WI38 (cell line): ENCODE results near the gene BTBD10.

Experiments
- H3K4me3 ChIP-seq: 2 replicates; pipeline ENCODE4 v1.5.1; 2011; ENCODE audit warnings: low read depth, mild to moderate bottlenecking, control low read depth, low read length
- TF ChIP-seq, protein P1 (sequence below): IDR thresholded peaks from 2 replicates; pipeline ENCODE4 v1.5.1; 2012; ENCODE audit warnings: low read depth, mild to moderate bottlenecking, control low read depth, low read length

The BTBD10 gene

GRCh38 chr11:13462311-13462900, 616 bp downstream of the BTBD10 start:
- TF ChIP-seq, protein P1, sequence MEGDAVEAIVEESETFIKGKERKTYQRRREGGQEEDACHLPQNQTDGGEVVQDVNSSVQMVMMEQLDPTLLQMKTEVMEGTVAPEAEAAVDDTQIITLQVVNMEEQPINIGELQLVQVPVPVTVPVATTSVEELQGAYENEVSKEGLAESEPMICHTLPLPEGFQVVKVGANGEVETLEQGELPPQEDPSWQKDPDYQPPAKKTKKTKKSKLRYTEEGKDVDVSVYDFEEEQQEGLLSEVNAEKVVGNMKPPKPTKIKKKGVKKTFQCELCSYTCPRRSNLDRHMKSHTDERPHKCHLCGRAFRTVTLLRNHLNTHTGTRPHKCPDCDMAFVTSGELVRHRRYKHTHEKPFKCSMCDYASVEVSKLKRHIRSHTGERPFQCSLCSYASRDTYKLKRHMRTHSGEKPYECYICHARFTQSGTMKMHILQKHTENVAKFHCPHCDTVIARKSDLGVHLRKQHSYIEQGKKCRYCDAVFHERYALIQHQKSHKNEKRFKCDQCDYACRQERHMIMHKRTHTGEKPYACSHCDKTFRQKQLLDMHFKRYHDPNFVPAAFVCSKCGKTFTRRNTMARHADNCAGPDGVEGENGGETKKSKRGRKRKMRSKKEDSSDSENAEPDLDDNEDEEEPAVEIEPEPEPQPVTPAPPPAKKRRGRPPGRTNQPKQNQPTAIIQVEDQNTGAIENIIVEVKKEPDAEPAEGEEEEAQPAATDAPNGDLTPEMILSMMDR: no peak
- H3K4me3 ChIP-seq: peak overlapping the region; percentile 94

- TF ChIP-seq, protein P1: no peak
- H3K4me3 ChIP-seq: no peak overlapping the region; the same call in 1 of the 2 replicates
Observed at GRCh38 chr11:13461291-13461690, 1.7 kb downstream of the BTBD10 start.

DNA sequence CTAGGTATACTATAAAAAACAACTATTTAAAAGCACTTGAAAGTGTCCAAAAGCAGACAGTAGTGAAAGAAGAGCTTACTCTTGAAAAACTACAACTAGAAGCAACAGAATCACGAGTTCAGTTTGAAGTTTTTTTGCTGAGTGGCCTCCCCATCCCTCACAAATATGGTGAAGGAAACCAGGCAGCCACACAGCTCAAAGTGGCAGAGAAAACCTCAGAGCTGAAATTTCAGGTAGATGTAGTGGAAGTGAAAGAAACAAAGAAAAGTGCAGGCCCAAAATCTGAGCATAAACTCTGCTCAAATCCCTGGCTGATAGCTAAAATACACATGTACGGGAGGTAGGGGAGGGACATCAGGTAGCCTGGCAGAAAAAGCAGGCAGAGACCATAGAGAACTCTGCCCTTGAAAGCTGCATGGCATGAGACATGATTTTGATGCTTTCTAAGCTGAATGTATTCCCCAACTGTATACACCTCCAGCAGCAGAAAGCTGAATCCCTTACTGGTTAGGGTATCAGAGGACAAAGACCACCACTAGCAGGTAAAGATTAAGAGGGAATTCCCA, 12.1 kb downstream of the BTBD10 start:
- TF ChIP-seq, protein P1: no peak
- H3K4me3 ChIP-seq: no peak overlapping the region

- TF ChIP-seq, protein P1: no peak
- H3K4me3 ChIP-seq: no peak overlapping the region
Observed at GRCh38 chr11:13449522-13449921, 13.5 kb downstream of the BTBD10 start.

GRCh38 chr11:13448876-13449275, 14.1 kb downstream of the BTBD10 start:
- no peak overlapping the region for H3K4me3 ChIP-seq
- TF ChIP-seq, protein P1: no peak

DNA sequence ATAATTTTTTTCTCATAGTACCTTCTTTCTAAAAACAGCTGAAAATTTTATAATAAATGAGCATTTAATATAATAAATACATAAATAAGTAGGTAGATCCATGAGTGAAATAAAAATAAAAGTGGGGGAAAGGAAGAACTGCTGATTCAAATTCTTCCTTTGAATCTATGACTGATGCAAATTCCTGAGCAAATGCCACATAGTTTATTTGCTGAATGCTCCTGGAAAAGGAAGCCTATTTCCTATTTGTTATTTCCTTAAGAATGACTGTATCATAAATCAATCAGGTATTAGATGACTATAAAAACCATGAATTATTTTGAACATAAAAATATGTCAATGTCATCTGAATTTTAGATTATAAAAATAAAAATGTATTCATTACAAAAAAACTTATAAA, 16.6 kb downstream of the BTBD10 start:
- H3K4me3 ChIP-seq: no peak overlapping the region
- TF ChIP-seq, protein P1: no peak

GRCh38 chr11:13445588-13445987, 17.4 kb downstream of the BTBD10 start:
- TF ChIP-seq, protein P1: no peak
- no peak overlapping the region for H3K4me3 ChIP-seq
